ENCODE data around the gene HARBI1. TPM values are rescaled to one million over a fixed set of nuclear protein-coding genes. Genes with fewer than 3 reads are reported as not detected.
A peak's percentile ranks its signal among the peaks of the same experiment; 100 is the strongest.

HARBI1 gene
- total and polyA plus RNA-seq, 9 of the 15 experiments (the other 6 are each of a cell fraction or from before 2014, with no cell fraction given) = 3.5 to 8.4 (median 5.5) TPM

GRCh38 chr11:46617134-46617971, at the start of gene HARBI1, which contains the start of gene ATG13 (continued):
- TF ChIP-seq GTF2F1 (IDR thresholded peaks at IDR 0.05; ENCODE audit: low read depth, low read length) (no peak), HMGN3 (IDR thresholded peaks at IDR 0.05; ENCODE audit: borderline replicate concordance, extremely low read depth, insufficient read length, low read depth, low read length) (peak; percentile 47), ZNF134 (CRISPR knock-in tag; conservative IDR thresholded peaks at IDR 0.05) (no peak), SMARCA4 (IDR thresholded peaks at IDR 0.05) (no peak), CCNT2 (IDR thresholded peaks at IDR 0.05; ENCODE audit: borderline replicate concordance, extremely low read depth, insufficient read length, low read depth, low read length) (peak; percentile 73), POU5F1 (IDR thresholded peaks at IDR 0.05; ENCODE audit: borderline replicate concordance, low read depth, low read length, partially characterized antibody) (no peak), HNRNPLL (IDR thresholded peaks at IDR 0.05; ENCODE audit: low read depth, low read length, poor library complexity, severe bottlenecking) (peak; percentile 55), CBX8 (IDR thresholded peaks at IDR 0.05; ENCODE audit: borderline replicate concordance, extremely low read depth, low read depth, low read length, poor library complexity, severe bottlenecking) (no peak), CBX5 (IDR thresholded peaks at IDR 0.05; ENCODE audit: borderline replicate concordance, low read depth) (no peak), ZNF766 (CRISPR knock-in tag; conservative IDR thresholded peaks at IDR 0.05) (no peak), HDAC8 (tag; IDR thresholded peaks at IDR 0.05) (no peak), NR2C2 (CRISPR knock-in tag; IDR thresholded peaks at IDR 0.05) (no peak), NR2C2 (tag; IDR thresholded peaks at IDR 0.05) (peak; percentile 88), EWSR1 (IDR thresholded peaks at IDR 0.05; ENCODE audit: borderline replicate concordance, low read depth, partially characterized antibody) (no peak)
- TF ChIP-seq, protein P1, sequence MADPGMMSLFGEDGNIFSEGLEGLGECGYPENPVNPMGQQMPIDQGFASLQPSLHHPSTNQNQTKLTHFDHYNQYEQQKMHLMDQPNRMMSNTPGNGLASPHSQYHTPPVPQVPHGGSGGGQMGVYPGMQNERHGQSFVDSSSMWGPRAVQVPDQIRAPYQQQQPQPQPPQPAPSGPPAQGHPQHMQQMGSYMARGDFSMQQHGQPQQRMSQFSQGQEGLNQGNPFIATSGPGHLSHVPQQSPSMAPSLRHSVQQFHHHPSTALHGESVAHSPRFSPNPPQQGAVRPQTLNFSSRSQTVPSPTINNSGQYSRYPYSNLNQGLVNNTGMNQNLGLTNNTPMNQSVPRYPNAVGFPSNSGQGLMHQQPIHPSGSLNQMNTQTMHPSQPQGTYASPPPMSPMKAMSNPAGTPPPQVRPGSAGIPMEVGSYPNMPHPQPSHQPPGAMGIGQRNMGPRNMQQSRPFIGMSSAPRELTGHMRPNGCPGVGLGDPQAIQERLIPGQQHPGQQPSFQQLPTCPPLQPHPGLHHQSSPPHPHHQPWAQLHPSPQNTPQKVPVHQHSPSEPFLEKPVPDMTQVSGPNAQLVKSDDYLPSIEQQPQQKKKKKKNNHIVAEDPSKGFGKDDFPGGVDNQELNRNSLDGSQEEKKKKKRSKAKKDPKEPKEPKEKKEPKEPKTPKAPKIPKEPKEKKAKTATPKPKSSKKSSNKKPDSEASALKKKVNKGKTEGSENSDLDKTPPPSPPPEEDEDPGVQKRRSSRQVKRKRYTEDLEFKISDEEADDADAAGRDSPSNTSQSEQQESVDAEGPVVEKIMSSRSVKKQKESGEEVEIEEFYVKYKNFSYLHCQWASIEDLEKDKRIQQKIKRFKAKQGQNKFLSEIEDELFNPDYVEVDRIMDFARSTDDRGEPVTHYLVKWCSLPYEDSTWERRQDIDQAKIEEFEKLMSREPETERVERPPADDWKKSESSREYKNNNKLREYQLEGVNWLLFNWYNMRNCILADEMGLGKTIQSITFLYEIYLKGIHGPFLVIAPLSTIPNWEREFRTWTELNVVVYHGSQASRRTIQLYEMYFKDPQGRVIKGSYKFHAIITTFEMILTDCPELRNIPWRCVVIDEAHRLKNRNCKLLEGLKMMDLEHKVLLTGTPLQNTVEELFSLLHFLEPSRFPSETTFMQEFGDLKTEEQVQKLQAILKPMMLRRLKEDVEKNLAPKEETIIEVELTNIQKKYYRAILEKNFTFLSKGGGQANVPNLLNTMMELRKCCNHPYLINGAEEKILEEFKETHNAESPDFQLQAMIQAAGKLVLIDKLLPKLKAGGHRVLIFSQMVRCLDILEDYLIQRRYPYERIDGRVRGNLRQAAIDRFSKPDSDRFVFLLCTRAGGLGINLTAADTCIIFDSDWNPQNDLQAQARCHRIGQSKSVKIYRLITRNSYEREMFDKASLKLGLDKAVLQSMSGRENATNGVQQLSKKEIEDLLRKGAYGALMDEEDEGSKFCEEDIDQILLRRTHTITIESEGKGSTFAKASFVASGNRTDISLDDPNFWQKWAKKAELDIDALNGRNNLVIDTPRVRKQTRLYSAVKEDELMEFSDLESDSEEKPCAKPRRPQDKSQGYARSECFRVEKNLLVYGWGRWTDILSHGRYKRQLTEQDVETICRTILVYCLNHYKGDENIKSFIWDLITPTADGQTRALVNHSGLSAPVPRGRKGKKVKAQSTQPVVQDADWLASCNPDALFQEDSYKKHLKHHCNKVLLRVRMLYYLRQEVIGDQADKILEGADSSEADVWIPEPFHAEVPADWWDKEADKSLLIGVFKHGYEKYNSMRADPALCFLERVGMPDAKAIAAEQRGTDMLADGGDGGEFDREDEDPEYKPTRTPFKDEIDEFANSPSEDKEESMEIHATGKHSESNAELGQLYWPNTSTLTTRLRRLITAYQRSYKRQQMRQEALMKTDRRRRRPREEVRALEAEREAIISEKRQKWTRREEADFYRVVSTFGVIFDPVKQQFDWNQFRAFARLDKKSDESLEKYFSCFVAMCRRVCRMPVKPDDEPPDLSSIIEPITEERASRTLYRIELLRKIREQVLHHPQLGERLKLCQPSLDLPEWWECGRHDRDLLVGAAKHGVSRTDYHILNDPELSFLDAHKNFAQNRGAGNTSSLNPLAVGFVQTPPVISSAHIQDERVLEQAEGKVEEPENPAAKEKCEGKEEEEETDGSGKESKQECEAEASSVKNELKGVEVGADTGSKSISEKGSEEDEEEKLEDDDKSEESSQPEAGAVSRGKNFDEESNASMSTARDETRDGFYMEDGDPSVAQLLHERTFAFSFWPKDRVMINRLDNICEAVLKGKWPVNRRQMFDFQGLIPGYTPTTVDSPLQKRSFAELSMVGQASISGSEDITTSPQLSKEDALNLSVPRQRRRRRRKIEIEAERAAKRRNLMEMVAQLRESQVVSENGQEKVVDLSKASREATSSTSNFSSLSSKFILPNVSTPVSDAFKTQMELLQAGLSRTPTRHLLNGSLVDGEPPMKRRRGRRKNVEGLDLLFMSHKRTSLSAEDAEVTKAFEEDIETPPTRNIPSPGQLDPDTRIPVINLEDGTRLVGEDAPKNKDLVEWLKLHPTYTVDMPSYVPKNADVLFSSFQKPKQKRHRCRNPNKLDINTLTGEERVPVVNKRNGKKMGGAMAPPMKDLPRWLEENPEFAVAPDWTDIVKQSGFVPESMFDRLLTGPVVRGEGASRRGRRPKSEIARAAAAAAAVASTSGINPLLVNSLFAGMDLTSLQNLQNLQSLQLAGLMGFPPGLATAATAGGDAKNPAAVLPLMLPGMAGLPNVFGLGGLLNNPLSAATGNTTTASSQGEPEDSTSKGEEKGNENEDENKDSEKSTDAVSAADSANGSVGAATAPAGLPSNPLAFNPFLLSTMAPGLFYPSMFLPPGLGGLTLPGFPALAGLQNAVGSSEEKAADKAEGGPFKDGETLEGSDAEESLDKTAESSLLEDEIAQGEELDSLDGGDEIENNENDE (IDR thresholded peaks at IDR 0.05; ENCODE audit: low read depth, low read length) = no peak

Data from K562 (cell line).